Uterus (tissue), 4 donors: ENCODE results near the gene ATP8A2. TPM values are rescaled to one million over a fixed set of nuclear protein-coding genes. Genes with fewer than 3 reads are reported as not detected.

ENCODE experiments used
- DNase-seq, 2 donors: peaks; one replicate each; pipeline ENCODE4 v3.0.0-alpha.2; 2019 to 2020
- H3K27ac ChIP-seq, 2 donors: fragments of 200-600 bp; sonication (generic); 1 replicate in 1 of 2; 2 replicates in 1 of 2; pipeline ENCODE4 v1.5.1; 2016 to 2018
- H3K27me3 ChIP-seq, 2 donors: fragments of 200-600 bp; sonication (generic); one replicate each; pipeline ENCODE4 v1.5.1; 2018 to 2019; ENCODE audit warnings: control low read depth in 1 of 2
- H3K36me3 ChIP-seq, 2 donors: fragments of 200-600 bp; sonication (generic); one replicate each; pipeline ENCODE4 v1.5.1; 2019; ENCODE audit warnings: control low read depth in 1 of 2
- H3K4me1 ChIP-seq, 2 donors: fragments of 200-600 bp; sonication (generic); one replicate each; pipeline ENCODE4 v1.5.1; 2018 to 2019; ENCODE audit warnings: control low read depth in 1 of 2
- H3K4me3 ChIP-seq, 2 donors: fragments of 200-600 bp; sonication (generic); 1 replicate in 1 of 2; 2 replicates in 1 of 2; pipeline ENCODE4 v1.5.1; 2018 to 2019; ENCODE audit warnings: mild to moderate bottlenecking in 1 of 2
- H3K9me3 ChIP-seq, 2 donors: fragments of 200-600 bp; sonication (generic); one replicate each; pipeline ENCODE4 v1.5.1; 2019; ENCODE audit warnings: control low read depth in 1 of 2
- POLR2A ChIP-seq, 2 donors: fragments of 450-650 bp; IDR thresholded peaks; one replicate each; pipeline ENCODE4 v1.6.1; 2016; ENCODE audit warnings: antibody characterized with exemption in 2 of 2, mild to moderate bottlenecking in 1 of 2, moderate library complexity in 1 of 2
- intact Hi-C: fragments of 100-400 bp; cut with DNase I; formaldehyde crosslinking; loops from one replicate; pipeline ENCODE4 v1.15.1; 2023; ENCODE audit warnings: low total_unique reads
- total RNA-seq, 4 donors: library from RNA; depleted of rRNA in 3 of 4; stranded (reverse); fragments of >200 nt in 3 of 4; gene quantifications; one replicate each; pipeline versions ENCODE4 v1.1.0 to v1.2.4, GENCODE V29; 2014 to 2023
- TF ChIP-seq, protein P1 (sequence below), 4 experiments: fragments of 200-600 bp in 2 of 4; fragments of 450-650 bp in 2 of 4; sonication (generic) in 2 of 4; IDR thresholded peaks; one replicate each; pipeline ENCODE4 v1.5.1; 2016 to 2019; ENCODE audit warnings: antibody characterized with exemption in 4 of 4, mild to moderate bottlenecking in 2 of 4, moderate library complexity in 1 of 4
- donor health status: DM: yes; HTN: yes; CAD: no.

The ATP8A2 gene
- total RNA-seq, 4 donors from 2014 or later: 0.64 to 21.4 TPM; not detected in 2

DNA sequence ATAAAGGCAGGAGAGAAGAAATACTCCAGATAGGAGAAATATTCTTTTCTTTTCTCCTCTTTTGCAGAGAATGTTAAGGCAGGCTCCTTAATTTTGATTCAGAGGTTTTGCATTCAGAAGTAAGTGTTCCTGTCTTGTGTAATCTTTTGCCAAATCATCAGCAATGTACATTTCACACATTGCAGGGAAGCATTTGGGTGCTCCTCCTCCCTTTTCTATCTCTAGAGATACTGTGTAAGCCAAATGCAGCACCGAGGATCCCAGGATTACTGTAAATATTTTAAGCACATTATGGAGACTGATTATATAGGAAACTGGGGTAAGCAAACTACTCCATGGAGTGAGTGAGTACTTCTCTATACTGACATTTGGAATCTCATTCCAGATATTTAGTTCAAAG lies 7.2 kb downstream of the ATP8A2 start:
- Histone ChIP-seq H3K4me1 (no peaks in the 10 kb centered on the region), H3K4me3 (no peak overlapping the region), H3K27ac (no peak overlapping the region), H3K36me3 (no peaks in the 10 kb centered on the region), H3K27me3 (peaks cover 0 to 2% of the 10 kb centered on the region in 2 donors), H3K9me3 (no peaks in the 10 kb centered on the region)
- no peak for TF ChIP-seq POLR2A (IDR thresholded peaks at IDR 0.05)
- TF ChIP-seq, protein P1, sequence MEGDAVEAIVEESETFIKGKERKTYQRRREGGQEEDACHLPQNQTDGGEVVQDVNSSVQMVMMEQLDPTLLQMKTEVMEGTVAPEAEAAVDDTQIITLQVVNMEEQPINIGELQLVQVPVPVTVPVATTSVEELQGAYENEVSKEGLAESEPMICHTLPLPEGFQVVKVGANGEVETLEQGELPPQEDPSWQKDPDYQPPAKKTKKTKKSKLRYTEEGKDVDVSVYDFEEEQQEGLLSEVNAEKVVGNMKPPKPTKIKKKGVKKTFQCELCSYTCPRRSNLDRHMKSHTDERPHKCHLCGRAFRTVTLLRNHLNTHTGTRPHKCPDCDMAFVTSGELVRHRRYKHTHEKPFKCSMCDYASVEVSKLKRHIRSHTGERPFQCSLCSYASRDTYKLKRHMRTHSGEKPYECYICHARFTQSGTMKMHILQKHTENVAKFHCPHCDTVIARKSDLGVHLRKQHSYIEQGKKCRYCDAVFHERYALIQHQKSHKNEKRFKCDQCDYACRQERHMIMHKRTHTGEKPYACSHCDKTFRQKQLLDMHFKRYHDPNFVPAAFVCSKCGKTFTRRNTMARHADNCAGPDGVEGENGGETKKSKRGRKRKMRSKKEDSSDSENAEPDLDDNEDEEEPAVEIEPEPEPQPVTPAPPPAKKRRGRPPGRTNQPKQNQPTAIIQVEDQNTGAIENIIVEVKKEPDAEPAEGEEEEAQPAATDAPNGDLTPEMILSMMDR (IDR thresholded peaks at IDR 0.05): no peak
- DNase-seq: no peak
- intact Hi-C loops: no loop called here

GRCh38 chr13:25380082-25380481 lies 8.3 kb downstream of the ATP8A2 start:
- DNase-seq: no peak
- no peaks in the 10 kb centered on the region for H3K4me1 ChIP-seq
- no peaks in the 10 kb centered on the region for H3K9me3 ChIP-seq
- no peak overlapping the region for H3K4me3 ChIP-seq
- H3K36me3 ChIP-seq: no peaks in the 10 kb centered on the region
- intact Hi-C loops: no loop called here
- TF ChIP-seq, protein P1 (IDR thresholded peaks at IDR 0.05): no peak
- TF ChIP-seq POLR2A (IDR thresholded peaks at IDR 0.05): no peak
- no peak overlapping the region for H3K27ac ChIP-seq
- H3K27me3 ChIP-seq: peaks cover 0 to 2% of the 10 kb centered on the region in 2 donors

DNA sequence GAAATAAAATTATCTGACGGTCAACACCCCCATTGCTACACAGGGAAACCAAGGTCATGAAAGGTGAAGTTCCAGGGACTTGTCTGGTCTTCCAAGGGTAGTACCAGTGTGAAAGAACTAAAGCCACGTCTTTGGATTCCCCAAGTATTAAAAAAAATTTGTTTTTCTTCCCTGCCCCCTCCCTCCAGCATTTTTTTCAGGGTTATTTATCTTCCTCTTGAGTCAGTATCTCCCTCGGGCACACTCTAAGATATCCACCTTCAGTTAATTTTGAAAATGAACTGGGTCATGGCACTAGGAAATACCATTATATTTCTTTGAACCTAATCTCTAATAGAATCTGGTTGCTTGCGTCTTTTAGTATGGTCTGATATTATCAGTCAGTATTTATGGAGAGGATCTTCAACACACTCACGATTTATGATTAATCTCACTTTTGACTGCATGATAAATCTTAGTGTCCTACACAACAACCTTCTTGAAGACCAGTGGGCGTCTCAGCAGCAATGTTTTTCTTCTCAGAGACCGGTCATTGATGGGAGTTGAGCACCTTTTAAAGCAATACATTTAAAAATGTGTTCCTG lies 9.1 kb downstream of the ATP8A2 start:
- Histone ChIP-seq H3K4me1 (no peaks in the 10 kb centered on the region), H3K36me3 (no peaks in the 10 kb centered on the region), H3K9me3 (no peaks in the 10 kb centered on the region), H3K27me3 (peaks cover 0 to 2% of the 10 kb centered on the region in 2 donors), H3K27ac (no peak overlapping the region), H3K4me3 (no peak overlapping the region)
- no peak for DNase-seq
- TF ChIP-seq, protein P1 (IDR thresholded peaks at IDR 0.05): no peak
- no peak for TF ChIP-seq POLR2A (IDR thresholded peaks at IDR 0.05)
- intact Hi-C loops: no loop called here

GRCh38 chr13:25384758-25385410 lies 13.1 kb downstream of the ATP8A2 start:
- no peaks in the 10 kb centered on the region for H3K9me3 ChIP-seq
- no peak for TF ChIP-seq POLR2A (IDR thresholded peaks at IDR 0.05)
- intact Hi-C loops: no loop called here

GRCh38 chr13:25391932-25392331 lies 20.2 kb downstream of the ATP8A2 start:
- no peaks in the 10 kb centered on the region for H3K36me3 ChIP-seq

More at GRCh38 chr13:25384758-25385410, 13.1 kb downstream of the ATP8A2 start:
- no peak overlapping the region for H3K4me3 ChIP-seq
- H3K27me3 ChIP-seq: peaks cover 0 to 2% of the 10 kb centered on the region in 2 donors
- H3K36me3 ChIP-seq: no peaks in the 10 kb centered on the region
- DNase-seq: no peak
- no peaks in the 10 kb centered on the region for H3K4me1 ChIP-seq
- H3K27ac ChIP-seq: no peak overlapping the region

GRCh38 chr13:25394402-25395060 lies 22.8 kb downstream of the ATP8A2 start:
- intact Hi-C loops: no loop called here
- Histone ChIP-seq H3K27me3 (no peaks in the 10 kb centered on the region), H3K9me3 (no peaks in the 10 kb centered on the region), H3K27ac (no peak overlapping the region), H3K36me3 (no peaks in the 10 kb centered on the region), H3K4me3 (no peak overlapping the region), H3K4me1 (no peaks in the 10 kb centered on the region)
- no peak for TF ChIP-seq POLR2A (IDR thresholded peaks at IDR 0.05)
- TF ChIP-seq, protein P1 (IDR thresholded peaks at IDR 0.05): no peak
- DNase-seq: no peak

More at GRCh38 chr13:25391932-25392331, 20.2 kb downstream of the ATP8A2 start:
- no peaks in the 10 kb centered on the region for H3K9me3 ChIP-seq
- H3K4me3 ChIP-seq: no peak overlapping the region
- no peaks in the 10 kb centered on the region for H3K4me1 ChIP-seq
- intact Hi-C loops: no loop called here
- no peak for DNase-seq
- H3K27ac ChIP-seq: no peak overlapping the region
- no peak for TF ChIP-seq POLR2A (IDR thresholded peaks at IDR 0.05)
- H3K27me3 ChIP-seq: no peaks in the 10 kb centered on the region
